SK-N-SH (cell line): ENCODE data around the gene CAPZA2. TPM values are rescaled to one million over a fixed set of nuclear protein-coding genes. Genes with fewer than 3 reads are reported as not detected.

Source experiments
- CTCF ChIA-PET: fragments of 300-600, 350-600 bp; formaldehyde crosslinking; extraction: SDS; loops from one replicate; lab custom pipeline; 2021; lab: Yijun Ruan, JAX
- POLR2A ChIA-PET: fragments of 350-600 bp; sonication (Branson Sonifier 250); formaldehyde crosslinking; extraction: SDS; loops from one replicate; lab custom pipeline; 2020; ENCODE audit warnings: antibody characterized with exemption, inconsistent platforms; lab: Yijun Ruan, JAX
- DNase-seq: peaks from one replicate; pipeline ENCODE4 v3.0.0; 2012
- H2AFZ ChIP-seq: fragments of 200-600 bp; sonication (generic); 2 replicates; pipeline ENCODE4 v1.8.1; 2016; ENCODE audit warnings: antibody characterized with exemption, mild to moderate bottlenecking, low read depth
- H3F3A ChIP-seq: fragments of 200-600 bp; sonication (generic); replicated peaks from 2 replicates; pipeline ENCODE3; 2016; ENCODE audit warnings: antibody characterized with exemption, mild to moderate bottlenecking; ENCODE audit not compliant: insufficient read depth
- H3K27ac ChIP-seq, 2 experiments: fragments of 200-500 bp in 1 of 2; fragments of 200-600 bp in 1 of 2; sonication (Bioruptor generic) in 1 of 2; sonication (generic), shearing (Covaris generic) in 1 of 2; 2 replicates each; pipeline versions ENCODE4 v1.5.1 to v1.6.1; 2014 to 2016; ENCODE audit warnings: low read depth in 2 of 2, inconsistent platforms in 1 of 2, low read length in 1 of 2, mild to moderate bottlenecking in 1 of 2, mixed read lengths in 1 of 2
- H3K27me3 ChIP-seq: fragments of 200-600 bp; sonication (generic), shearing (Covaris generic); 2 replicates; pipeline ENCODE4 v1.6.1; 2016; ENCODE audit warnings: mixed run types; ENCODE audit not compliant: insufficient read depth
- H3K36me3 ChIP-seq, 2 experiments: fragments of 200-500 bp in 1 of 2; fragments of 200-600 bp in 1 of 2; sonication (Bioruptor generic) in 1 of 2; sonication (generic) in 1 of 2; replicated peaks in 1 of 2; 2 replicates each; pipeline versions ENCODE3 to v1.5.1; 2014 to 2016; ENCODE audit warnings: low read length in 1 of 2, mild to moderate bottlenecking in 1 of 2; ENCODE audit not compliant: insufficient read depth in 2 of 2, control insufficient read depth in 1 of 2
- H3K4me1 ChIP-seq, 2 experiments: fragments of 200-500 bp in 1 of 2; fragments of 200-600 bp in 1 of 2; sonication (Bioruptor generic) in 1 of 2; sonication (generic), shearing (Covaris generic) in 1 of 2; 2 replicates each; pipeline versions ENCODE4 v1.5.1 to v1.6.1; 2014 to 2016; ENCODE audit warnings: low read depth in 1 of 2, low read length in 1 of 2, mixed run types in 1 of 2; ENCODE audit not compliant: insufficient read depth in 2 of 2, control insufficient read depth in 1 of 2
- H3K4me2 ChIP-seq: fragments of 200-600 bp; sonication (generic), shearing (Covaris generic); 2 replicates; pipeline ENCODE4 v1.6.1; 2017; ENCODE audit warnings: mixed run types
- H3K4me3 ChIP-seq, 2 experiments: fragments of 200-500 bp in 1 of 2; fragments of 200-600 bp in 1 of 2; sonication (Bioruptor generic) in 1 of 2; sonication (generic), shearing (Covaris generic) in 1 of 2; 2 replicates each; pipeline versions ENCODE4 v1.5.1 to v1.8.1; 2014 to 2016; ENCODE audit warnings: low read depth in 2 of 2, inconsistent platforms in 1 of 2, low read length in 1 of 2, mild to moderate bottlenecking in 1 of 2, mixed read lengths in 1 of 2, moderate library complexity in 1 of 2
- H3K79me2 ChIP-seq: fragments of 200-600 bp; sonication (generic); 2 replicates; pipeline ENCODE4 v1.8.1; 2017; ENCODE audit warnings: mild to moderate bottlenecking; ENCODE audit not compliant: insufficient read depth
- H3K9ac ChIP-seq: fragments of 200-600 bp; sonication (generic); 2 replicates; pipeline ENCODE4 v1.6.1; 2017; ENCODE audit warnings: mixed run types
- H3K9me2 ChIP-seq: fragments of 200-600 bp; sonication (generic); 2 replicates; pipeline ENCODE4 v1.6.1; 2017; ENCODE audit warnings: mixed run types
- H3K9me3 ChIP-seq: fragments of 200-600 bp; sonication (generic); 2 replicates; pipeline ENCODE4 v1.6.1; 2017; ENCODE audit warnings: mixed run types, mild to moderate bottlenecking, moderate library complexity
- H4K20me1 ChIP-seq: fragments of 200-600 bp; sonication (generic); 2 replicates; pipeline ENCODE4 v1.6.1; 2017; ENCODE audit warnings: mild to moderate bottlenecking, mixed run types; ENCODE audit not compliant: insufficient read depth
- ELF1 ChIP-seq: IDR thresholded peaks from 2 replicates; pipeline ENCODE4 v1.4.0; 2012
- EP300 ChIP-seq, 2 experiments: IDR thresholded peaks; 2 replicates each; pipeline versions ENCODE4 v1.4.0 to v1.6.1; 2012; ENCODE audit warnings: borderline replicate concordance in 1 of 2, low read depth in 1 of 2, low read length in 1 of 2
- EZH2phosphoT487 ChIP-seq: fragments of 200-600 bp; sonication (generic); IDR thresholded peaks from 2 replicates; pipeline ENCODE4 v1.6.1; 2017; ENCODE audit warnings: low read depth, mixed run types, mild to moderate bottlenecking, antibody characterized with exemption, moderate library complexity, borderline replicate concordance
- FOXJ3 ChIP-seq: sonication (generic); formaldehyde crosslinking; IDR thresholded peaks from 2 replicates; pipeline ENCODE4 v1.5.1; 2020; ENCODE audit warnings: mild to moderate bottlenecking, missing genetic modification reagents
- GATA2 ChIP-seq: sonication (generic); formaldehyde crosslinking; IDR thresholded peaks from 2 replicates; pipeline ENCODE4 v1.5.0; 2020; ENCODE audit warnings: mild to moderate bottlenecking, missing genetic modification reagents
- IRF3 ChIP-seq: fragments of 150-350 bp; IDR thresholded peaks from 2 replicates; pipeline ENCODE4 v1.6.1; 2016; ENCODE audit warnings: mild to moderate bottlenecking, low read depth, low read length
- JUND ChIP-seq: IDR thresholded peaks from 2 replicates; pipeline ENCODE4 v1.4.0; 2012
- NFIC ChIP-seq: IDR thresholded peaks from 2 replicates; pipeline ENCODE4 v1.4.0; 2012; ENCODE audit warnings: borderline replicate concordance
- RAD21 ChIP-seq: IDR thresholded peaks from 2 replicates; pipeline ENCODE4 v1.6.1; 2012; ENCODE audit warnings: mild to moderate bottlenecking, low read length
- RCOR1 ChIP-seq: fragments of 150-350 bp; IDR thresholded peaks from 2 replicates; pipeline ENCODE4 v1.6.1; 2017; ENCODE audit warnings: antibody characterized with exemption, low read length
- SMC3 ChIP-seq: IDR thresholded peaks from 2 replicates; pipeline ENCODE4 v1.6.1; 2012; ENCODE audit warnings: low read depth, low read length, improper control_type of control experiment
- TEAD4 ChIP-seq: IDR thresholded peaks from 2 replicates; pipeline ENCODE4 v1.4.0; 2012; ENCODE audit warnings: mild to moderate bottlenecking, borderline replicate concordance; ENCODE audit not compliant: insufficient read depth
- USF1 ChIP-seq: IDR thresholded peaks from 2 replicates; pipeline ENCODE4 v1.4.0; 2012; ENCODE audit warnings: low read depth, borderline replicate concordance
- YY1 ChIP-seq: IDR thresholded peaks from 2 replicates; pipeline ENCODE4 v1.4.0; 2012; ENCODE audit warnings: low read depth, mild to moderate bottlenecking
- WGBS: methylation state at CpG from one replicate; pipeline ENCODE4 v1.1.6; 2017; ENCODE audit warnings: low lambda C conversion rate; 5-methylcytosine and 5-hydroxymethylcytosine counted together
- polyA plus RNA-seq, 3 experiments: library from polyadenylated mRNA; depleted of rRNA; stranded (reverse); fragments of >200 nt; gene quantifications; 2 replicates each; pipeline ENCODE4 v1.2.3, GENCODE V29; 2012

The CAPZA2 gene
- polyA plus RNA-seq, 1 of the 3 experiments (the other 2 are of a cell fraction), result 44.6 TPM

GRCh38 chr7:116824449-116824848 is 37.9 kb upstream of the CAPZA2 start:
- DNase-seq, result no peak
- H3F3A ChIP-seq, result no peaks in the 10 kb centered on the region
- no peak overlapping the region for H3K9ac ChIP-seq
- ChIA-PET POLR2A (no interaction called here), CTCF (no interaction called here)
- H3K27ac ChIP-seq, result no peak overlapping the region
- H4K20me1 ChIP-seq, result no peaks in the 10 kb centered on the region
- H3K4me2 ChIP-seq, result no peak overlapping the region
- H2AFZ ChIP-seq, result no peak overlapping the region
- no peaks in the 10 kb centered on the region for H3K79me2 ChIP-seq
- no peaks in the 10 kb centered on the region for H3K36me3 ChIP-seq
- 0 out of 2 replicates have a peak, but pooled peaks cover 2% of the 10 kb centered on the region for H3K9me3 ChIP-seq
- H3K27me3 ChIP-seq, result no peaks in the 10 kb centered on the region; the same call in 1 of the 2 replicates
- no peak overlapping the region for H3K4me3 ChIP-seq
- TF ChIP-seq SMC3 (no peak), IRF3 (no peak), YY1 (no peak), EP300 (IDR thresholded peaks at IDR 0.05; ENCODE audit: borderline replicate concordance in 1 of 2, low read depth in 1 of 2, low read length in 1 of 2) (no peak), JUND (no peak), RCOR1 (no peak), TEAD4 (no peak), GATA2 (CRISPR knock-in tag) (no peak), ELF1 (no peak)
- H3K9me2 ChIP-seq, result no peaks in the 10 kb centered on the region
- no peaks in the 10 kb centered on the region for H3K4me1 ChIP-seq

GRCh38 chr7:116828281-116828680 is 34.1 kb upstream of the CAPZA2 start:
- WGBS, result 43% methylated on average over 4 of the region's 4 CpGs

More at GRCh38 chr7:116828281-116828680, 34.1 kb upstream of the CAPZA2 start:
- Histone ChIP-seq H2AFZ (no peak overlapping the region), H4K20me1 (no peaks in the 10 kb centered on the region), H3K79me2 (no peaks in the 10 kb centered on the region), H3K9me3 (no peaks in the 10 kb centered on the region), H3K27me3 (peaks cover 3% of the 10 kb centered on the region; the same call in 1 of the 2 replicates), H3K4me3 (no peak overlapping the region), H3K9me2 (no peaks in the 10 kb centered on the region), H3K4me2 (no peak overlapping the region), H3K27ac (no peak overlapping the region), H3K36me3 (no peaks in the 10 kb centered on the region), H3K9ac (no peak overlapping the region), H3F3A (no peaks in the 10 kb centered on the region), H3K4me1 (no peaks in the 10 kb centered on the region)
- CTCF ChIA-PET, result interaction anchor here (1.4 kb wide), 1 partner anchor 19 kb away, joined by 6 read pairs; no protein-coding TSS in a partner anchor
- POLR2A ChIA-PET, result no interaction called here
- no peak for TF ChIP-seq JUND
- TF ChIP-seq EP300 (IDR thresholded peaks at IDR 0.05; ENCODE audit: borderline replicate concordance in 1 of 2, low read depth in 1 of 2, low read length in 1 of 2), result no peak
- no peak for TF ChIP-seq RAD21
- no peak for TF ChIP-seq SMC3
- no peak for TF ChIP-seq NFIC
- no peak for TF ChIP-seq USF1
- TF ChIP-seq YY1, result no peak
- no peak for TF ChIP-seq EZH2phosphoT487
- no peak for TF ChIP-seq FOXJ3 (CRISPR knock-in tag)
- TF ChIP-seq, all 33 proteins: peak for 0
- DNase-seq, result no peak
